SU-DHL-6 (cell line): ENCODE measurements around the gene SCARF2.

Experiments
- H2AFZ ChIP-seq: fragments of 200-600 bp; sonication (generic); 2 replicates; pipeline ENCODE4 v1.6.1; 2014; ENCODE audit warnings: low read depth, mild to moderate bottlenecking, moderate library complexity, mixed read lengths, antibody characterized with exemption, low read length; ENCODE audit not compliant: severe bottlenecking
- H3F3A ChIP-seq: fragments of 200-600 bp; shearing (Covaris generic); 2 replicates; pipeline ENCODE4 v1.6.0; 2016; ENCODE audit warnings: antibody characterized with exemption, mild to moderate bottlenecking; ENCODE audit not compliant: insufficient read depth
- H3K27ac ChIP-seq: fragments of 200-600 bp; sonication (generic); 2 replicates; pipeline ENCODE4 v1.5.1; 2016; ENCODE audit warnings: low read depth, mild to moderate bottlenecking, low read length, moderate library complexity, mixed read lengths
- H3K27me3 ChIP-seq: fragments of 200-600 bp; sonication (generic), shearing (Covaris generic); 2 replicates; pipeline ENCODE4 v1.6.0; 2014; ENCODE audit warnings: mild to moderate bottlenecking, low read length
- H3K36me3 ChIP-seq: fragments of 200-600 bp; sonication (generic); 2 replicates; pipeline ENCODE4 v1.6.1; 2014; ENCODE audit warnings: mild to moderate bottlenecking, low read length, mixed read lengths
- H3K4me2 ChIP-seq: fragments of 300-600, 200-600 bp; shearing (Covaris generic), sonication (generic); 2 replicates; pipeline ENCODE4 v1.6.0; 2014; ENCODE audit warnings: low read length, low read depth, mild to moderate bottlenecking; ENCODE audit not compliant: poor library complexity, severe bottlenecking
- H3K4me3 ChIP-seq: fragments of 200-600 bp; sonication (generic); 2 replicates; pipeline ENCODE4 v1.5.1; 2014; ENCODE audit warnings: antibody characterized with exemption, low read length, mild to moderate bottlenecking, mixed read lengths; ENCODE audit not compliant: insufficient read depth, poor library complexity, severe bottlenecking
- H3K79me2 ChIP-seq: fragments of 200-600 bp; sonication (generic); 2 replicates; pipeline ENCODE4 v1.6.1; 2014; ENCODE audit warnings: mild to moderate bottlenecking, low read length, moderate library complexity; ENCODE audit not compliant: insufficient read depth
- H3K9ac ChIP-seq: fragments of 200-600 bp; sonication (generic); 2 replicates; pipeline ENCODE4 v1.7.0; 2014; ENCODE audit warnings: mild to moderate bottlenecking, low read length
- H3K9me2 ChIP-seq: fragments of 200-600 bp; sonication (generic); replicated peaks from 2 replicates; pipeline ENCODE4 v1.6.1; 2014; ENCODE audit warnings: low read length; ENCODE audit not compliant: insufficient read depth
- H3K9me3 ChIP-seq: fragments of 200-600 bp; sonication (generic); 2 replicates; pipeline ENCODE4 v1.6.1; 2014; ENCODE audit warnings: low read length, mixed read lengths; ENCODE audit not compliant: insufficient read depth
- H4K20me1 ChIP-seq: fragments of 200-600 bp; sonication (generic); 2 replicates; pipeline ENCODE4 v1.6.1; 2014; ENCODE audit warnings: low read depth, mild to moderate bottlenecking, antibody characterized with exemption, low read length, moderate library complexity, mixed read lengths
- EZH2phosphoT487 ChIP-seq: fragments of 200-600 bp; sonication (generic), shearing (Covaris generic); conservative IDR thresholded peaks from 2 replicates; pipeline ENCODE4 v1.6.1; 2018; ENCODE audit warnings: mild to moderate bottlenecking, antibody characterized with exemption, low read length, moderate library complexity, mixed read lengths
- TF ChIP-seq, protein P1 (sequence below): fragments of 200-600 bp; sonication (generic); IDR thresholded peaks from one replicate; pipeline ENCODE4 v1.5.1; 2017; ENCODE audit warnings: antibody characterized with exemption, mild to moderate bottlenecking, low read length, moderate library complexity; ENCODE audit not compliant: insufficient read depth, poor library complexity, severe bottlenecking

Gene SCARF2

DNA sequence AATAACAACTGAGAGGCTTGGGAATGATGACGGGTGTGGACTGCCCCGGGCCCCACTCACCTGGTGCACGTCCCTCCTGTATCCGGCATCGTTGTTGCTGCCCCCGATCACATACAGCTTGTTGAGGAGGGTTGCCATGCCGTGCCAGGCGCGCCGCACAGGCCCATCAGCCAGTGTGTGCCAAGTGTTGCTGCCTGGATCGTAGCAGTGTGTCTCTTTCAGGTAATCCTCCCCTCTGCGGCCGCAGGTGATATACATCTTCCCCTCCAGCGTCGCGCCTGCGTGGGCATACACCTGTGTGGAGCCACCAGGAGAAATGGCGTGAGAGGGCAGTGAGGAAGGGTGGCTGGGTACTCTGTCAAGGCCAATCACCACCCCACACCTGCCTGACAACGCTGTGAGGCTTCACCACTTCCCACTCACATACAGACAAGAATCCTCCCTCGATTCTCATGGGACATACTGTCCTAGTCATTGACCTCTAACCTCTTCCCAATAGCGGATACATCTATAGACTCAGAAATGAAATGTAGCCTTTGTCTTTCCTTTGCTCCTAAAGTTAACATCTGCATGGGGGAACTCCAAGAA is 8.9 kb upstream of the SCARF2 start:
- TF ChIP-seq, protein P1, sequence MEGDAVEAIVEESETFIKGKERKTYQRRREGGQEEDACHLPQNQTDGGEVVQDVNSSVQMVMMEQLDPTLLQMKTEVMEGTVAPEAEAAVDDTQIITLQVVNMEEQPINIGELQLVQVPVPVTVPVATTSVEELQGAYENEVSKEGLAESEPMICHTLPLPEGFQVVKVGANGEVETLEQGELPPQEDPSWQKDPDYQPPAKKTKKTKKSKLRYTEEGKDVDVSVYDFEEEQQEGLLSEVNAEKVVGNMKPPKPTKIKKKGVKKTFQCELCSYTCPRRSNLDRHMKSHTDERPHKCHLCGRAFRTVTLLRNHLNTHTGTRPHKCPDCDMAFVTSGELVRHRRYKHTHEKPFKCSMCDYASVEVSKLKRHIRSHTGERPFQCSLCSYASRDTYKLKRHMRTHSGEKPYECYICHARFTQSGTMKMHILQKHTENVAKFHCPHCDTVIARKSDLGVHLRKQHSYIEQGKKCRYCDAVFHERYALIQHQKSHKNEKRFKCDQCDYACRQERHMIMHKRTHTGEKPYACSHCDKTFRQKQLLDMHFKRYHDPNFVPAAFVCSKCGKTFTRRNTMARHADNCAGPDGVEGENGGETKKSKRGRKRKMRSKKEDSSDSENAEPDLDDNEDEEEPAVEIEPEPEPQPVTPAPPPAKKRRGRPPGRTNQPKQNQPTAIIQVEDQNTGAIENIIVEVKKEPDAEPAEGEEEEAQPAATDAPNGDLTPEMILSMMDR, result no peak
- no peak for TF ChIP-seq EZH2phosphoT487
- Histone ChIP-seq H2AFZ (no peak overlapping the region), H3K36me3 (no peaks in the 10 kb centered on the region), H3K79me2 (no peaks in the 10 kb centered on the region), H3F3A (no peaks in the 10 kb centered on the region), H3K9me2 (no peaks in the 10 kb centered on the region), H3K4me3 (no peak overlapping the region), H3K27ac (no peak overlapping the region), H3K27me3 (no peaks in the 10 kb centered on the region), H3K9me3 (no peaks in the 10 kb centered on the region), H4K20me1 (no peaks in the 10 kb centered on the region), H3K9ac (no peak overlapping the region), H3K4me2 (no peak overlapping the region)

DNA sequence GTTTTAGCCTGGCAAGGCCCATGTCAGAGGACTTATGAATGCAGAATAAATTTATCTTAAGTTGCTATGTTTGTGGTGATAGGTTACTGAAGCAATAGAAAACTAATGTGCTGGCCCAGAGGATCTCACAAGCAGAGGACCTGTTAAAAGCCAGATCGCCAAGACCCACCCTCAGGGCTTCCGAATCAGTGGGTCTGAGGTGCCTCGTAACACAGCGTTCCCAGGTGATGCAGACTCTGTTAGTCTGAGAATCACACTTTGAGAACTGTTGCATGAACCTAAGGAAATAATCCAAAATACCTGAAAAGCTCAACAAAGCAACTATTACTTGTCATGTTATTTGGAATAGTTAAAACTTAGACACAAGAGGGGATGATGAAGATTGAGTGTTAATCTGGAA is 6.7 kb upstream of the SCARF2 start:
- Histone ChIP-seq H3K9me2 (no peaks in the 10 kb centered on the region), H3F3A (no peaks in the 10 kb centered on the region), H3K36me3 (no peaks in the 10 kb centered on the region), H3K4me3 (no peak overlapping the region), H2AFZ (no peak overlapping the region), H3K4me2 (no peak overlapping the region), H3K27me3 (no peaks in the 10 kb centered on the region), H3K9ac (no peak overlapping the region), H3K9me3 (no peaks in the 10 kb centered on the region), H4K20me1 (no peaks in the 10 kb centered on the region), H3K27ac (no peak overlapping the region), H3K79me2 (no peaks in the 10 kb centered on the region)
- TF ChIP-seq EZH2phosphoT487, result no peak
- TF ChIP-seq, protein P1, result no peak

DNA sequence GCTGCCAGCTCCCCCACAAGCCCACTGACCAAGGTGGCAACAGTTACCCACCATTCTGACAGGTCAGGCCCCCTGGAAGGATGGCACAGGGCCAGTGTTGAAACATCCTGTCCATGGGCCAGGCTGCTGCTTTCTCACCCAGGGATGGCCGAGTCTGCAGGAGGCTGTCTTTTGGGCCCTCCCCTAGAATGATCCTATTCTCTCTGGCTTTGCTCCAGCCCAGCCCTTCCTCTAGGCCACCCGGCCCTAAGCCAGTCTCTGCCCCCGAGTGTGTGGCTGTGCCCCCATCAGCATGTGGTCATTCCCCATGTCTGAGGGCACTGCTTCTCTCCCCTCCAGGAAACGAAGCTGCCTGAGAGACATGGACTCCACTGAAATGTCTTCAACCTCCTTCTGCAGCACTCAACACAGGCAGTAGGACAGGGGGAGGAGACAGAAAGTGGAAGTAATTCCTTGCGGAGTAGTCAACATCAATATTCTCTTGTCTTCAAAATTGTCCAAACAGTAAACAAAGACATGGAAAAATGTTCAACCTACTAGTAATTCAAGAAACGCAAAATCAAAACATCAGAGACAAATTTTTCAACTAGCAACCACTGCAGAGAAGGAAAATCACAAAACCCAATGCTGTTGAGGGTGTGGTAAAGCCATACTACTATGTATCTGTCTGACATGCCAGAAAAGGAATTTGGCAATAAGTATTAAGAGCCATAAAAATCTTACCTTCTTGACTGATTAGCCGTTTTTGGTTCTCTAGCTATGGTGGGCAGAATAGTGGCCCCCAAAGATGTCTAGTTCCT is 5.1 kb upstream of the SCARF2 start:
- Histone ChIP-seq H3K27ac (no peak overlapping the region), H2AFZ (no peak overlapping the region), H4K20me1 (no peaks in the 10 kb centered on the region), H3K4me2 (no peak overlapping the region), H3K9me2 (no peaks in the 10 kb centered on the region), H3K9ac (no peak overlapping the region), H3F3A (no peaks in the 10 kb centered on the region), H3K79me2 (no peaks in the 10 kb centered on the region), H3K4me3 (no peak overlapping the region), H3K36me3 (no peaks in the 10 kb centered on the region), H3K27me3 (no peaks in the 10 kb centered on the region), H3K9me3 (no peaks in the 10 kb centered on the region)
- TF ChIP-seq, protein P1, result no peak
- no peak for TF ChIP-seq EZH2phosphoT487
